OCI-LY3 (cell line): ENCODE results near the gene NCAPD3.

ENCODE experiments used
- H2AFZ ChIP-seq: fragments of 200-600, 300-600 bp; shearing (Covaris generic); 2 replicates; pipeline ENCODE4 v1.6.0; 2014; ENCODE audit warnings: antibody characterized with exemption, low read depth, low read length
- H3K27ac ChIP-seq: fragments of 200-600, 300-600 bp; sonication (generic); 2 replicates; pipeline ENCODE4 v1.5.1; 2014; ENCODE audit warnings: mild to moderate bottlenecking, low read length, moderate library complexity, mixed read lengths
- H3K27me3 ChIP-seq: fragments of 200-600, 300-600 bp; sonication (generic); 2 replicates; pipeline ENCODE4 v1.6.1; 2014; ENCODE audit warnings: low read depth, low read length, mixed read lengths
- H3K36me3 ChIP-seq: fragments of 200-600, 300-600 bp; sonication (generic); replicated peaks from 2 replicates; pipeline ENCODE3; 2014; ENCODE audit warnings: low read depth, low read length, mixed read lengths
- H3K4me1 ChIP-seq: fragments of 300-600, 200-600 bp; sonication (generic); 2 replicates; pipeline ENCODE4 v1.6.1; 2014; ENCODE audit warnings: low read length, mixed read lengths
- H3K4me2 ChIP-seq: fragments of 200-600, 300-600 bp; sonication (generic); 2 replicates; pipeline ENCODE4 v1.6.1; 2014; ENCODE audit warnings: low read length, mixed read lengths
- H3K4me3 ChIP-seq: fragments of 300-600, 200-600 bp; sonication (generic); 2 replicates; pipeline ENCODE4 v1.5.1; 2014; ENCODE audit warnings: antibody characterized with exemption, mild to moderate bottlenecking, low read length, moderate library complexity
- H3K79me2 ChIP-seq: fragments of 300-600, 200-600 bp; shearing (Covaris generic); 2 replicates; pipeline ENCODE4 v1.6.1; 2014; ENCODE audit warnings: mild to moderate bottlenecking, low read length, mixed read lengths
- H3K9ac ChIP-seq: fragments of 300-600, 200-600 bp; shearing (Covaris generic); 2 replicates; pipeline ENCODE4 v1.6.0; 2014; ENCODE audit warnings: mild to moderate bottlenecking, low read length, moderate library complexity
- H3K9me3 ChIP-seq: fragments of 200-600, 300-600 bp; shearing (Covaris generic); 2 replicates; pipeline ENCODE4 v1.6.1; 2014; ENCODE audit warnings: low read length, mixed read lengths; ENCODE audit not compliant: insufficient read depth
- H4K20me1 ChIP-seq: fragments of 200-600, 300-600 bp; sonication (generic); 2 replicates; pipeline ENCODE4 v1.6.1; 2016; ENCODE audit warnings: low read length, mixed read lengths; ENCODE audit not compliant: insufficient read depth
- CTCF ChIP-seq: fragments of 200-600, 300-600 bp; sonication (generic); IDR thresholded peaks from 2 replicates; pipeline ENCODE4 v1.5.1; 2014; ENCODE audit warnings: antibody characterized with exemption, low read length, low read depth
- EZH2phosphoT487 ChIP-seq: fragments of 200-600 bp; shearing (Covaris generic); IDR thresholded peaks from 2 replicates; pipeline ENCODE4 v1.6.1; 2018; ENCODE audit warnings: antibody characterized with exemption, mixed run types, low read depth

NCAPD3 gene

GRCh38 chr11:134178032-134178674 is 45.6 kb downstream of the NCAPD3 start:
- Histone ChIP-seq H3K9ac (no peak overlapping the region), H3K36me3 (peaks cover 55% of the 10 kb centered on the region), H3K4me1 (no peaks in the 10 kb centered on the region), H3K27me3 (no peaks in the 10 kb centered on the region), H3K79me2 (no peaks in the 10 kb centered on the region), H3K4me2 (no peak overlapping the region), H2AFZ (no peak overlapping the region), H3K27ac (no peak overlapping the region), H3K9me3 (no peaks in the 10 kb centered on the region), H4K20me1 (no peaks in the 10 kb centered on the region), H3K4me3 (no peak overlapping the region)
- TF ChIP-seq EZH2phosphoT487 (no peak), CTCF (no peak)

GRCh38 chr11:134176284-134176683 is 47.5 kb downstream of the NCAPD3 start:
- H2AFZ ChIP-seq: no peak overlapping the region
- H3K9ac ChIP-seq: no peak overlapping the region
- peaks cover 54% of the 10 kb centered on the region for H3K36me3 ChIP-seq
- no peaks in the 10 kb centered on the region for H3K27me3 ChIP-seq
- no peak for TF ChIP-seq CTCF
- no peak for TF ChIP-seq EZH2phosphoT487
- no peaks in the 10 kb centered on the region for H3K9me3 ChIP-seq
- no peaks in the 10 kb centered on the region for H4K20me1 ChIP-seq
- no peak overlapping the region for H3K27ac ChIP-seq
- H3K4me2 ChIP-seq: no peak overlapping the region
- H3K4me1 ChIP-seq: no peaks in the 10 kb centered on the region
- H3K79me2 ChIP-seq: no peaks in the 10 kb centered on the region
- no peak overlapping the region for H3K4me3 ChIP-seq

GRCh38 chr11:134173296-134173695 is 50.5 kb downstream of the NCAPD3 start:
- H3K4me2 ChIP-seq: no peak overlapping the region
- H3K9me3 ChIP-seq: no peaks in the 10 kb centered on the region
- TF ChIP-seq EZH2phosphoT487 (no peak), CTCF (no peak)
- no peak overlapping the region for H3K4me3 ChIP-seq
- no peak overlapping the region for H2AFZ ChIP-seq
- no peak overlapping the region for H3K9ac ChIP-seq
- no peaks in the 10 kb centered on the region for H3K4me1 ChIP-seq
- H3K27ac ChIP-seq: no peak overlapping the region
- peaks cover 66% of the 10 kb centered on the region for H3K36me3 ChIP-seq
- H4K20me1 ChIP-seq: no peaks in the 10 kb centered on the region
- H3K79me2 ChIP-seq: no peaks in the 10 kb centered on the region
- H3K27me3 ChIP-seq: no peaks in the 10 kb centered on the region

- no peak for TF ChIP-seq CTCF
- TF ChIP-seq EZH2phosphoT487: no peak
- Histone ChIP-seq H3K4me3 (no peak overlapping the region), H3K9ac (no peak overlapping the region), H3K36me3 (peaks cover 63% of the 10 kb centered on the region), H3K4me2 (no peak overlapping the region), H3K27ac (no peak overlapping the region), H2AFZ (no peak overlapping the region), H3K79me2 (no peaks in the 10 kb centered on the region), H3K9me3 (no peaks in the 10 kb centered on the region), H3K4me1 (no peaks in the 10 kb centered on the region), H3K27me3 (no peaks in the 10 kb centered on the region), H4K20me1 (no peaks in the 10 kb centered on the region)
These were observed 51.8 kb downstream of the NCAPD3 start for GRCh38 chr11:134171951-134172350.
